SK-MEL-5 (cell line): ENCODE results near the gene CDK10. TPM values are rescaled to one million over a fixed set of nuclear protein-coding genes. Genes with fewer than 3 reads are reported as not detected.

Source experiments
- DNase-seq: peaks from one replicate; pipeline ENCODE4 v3.0.0-alpha.2; 2016; ENCODE audit warnings: low read depth, low spot score
- in situ Hi-C: cut with HindIII; loops from 2 replicates; pipeline ENCODE4 v1.10.0; 2016; ENCODE audit warnings: low sequenced_read_pairs, high pct_unique_total_duplicates, low pct_unique_long_range_greater_than_20kb
- total RNA-seq: library from RNA; depleted of rRNA; stranded (reverse); fragments of >200 nt; shearing (Covaris generic); gene quantifications from 2 replicates; pipeline ENCODE4 v1.2.3, GENCODE V29; 2014

Gene CDK10
- total RNA-seq, 1 experiment from 2014 or later, result 18.1 TPM

DNA sequence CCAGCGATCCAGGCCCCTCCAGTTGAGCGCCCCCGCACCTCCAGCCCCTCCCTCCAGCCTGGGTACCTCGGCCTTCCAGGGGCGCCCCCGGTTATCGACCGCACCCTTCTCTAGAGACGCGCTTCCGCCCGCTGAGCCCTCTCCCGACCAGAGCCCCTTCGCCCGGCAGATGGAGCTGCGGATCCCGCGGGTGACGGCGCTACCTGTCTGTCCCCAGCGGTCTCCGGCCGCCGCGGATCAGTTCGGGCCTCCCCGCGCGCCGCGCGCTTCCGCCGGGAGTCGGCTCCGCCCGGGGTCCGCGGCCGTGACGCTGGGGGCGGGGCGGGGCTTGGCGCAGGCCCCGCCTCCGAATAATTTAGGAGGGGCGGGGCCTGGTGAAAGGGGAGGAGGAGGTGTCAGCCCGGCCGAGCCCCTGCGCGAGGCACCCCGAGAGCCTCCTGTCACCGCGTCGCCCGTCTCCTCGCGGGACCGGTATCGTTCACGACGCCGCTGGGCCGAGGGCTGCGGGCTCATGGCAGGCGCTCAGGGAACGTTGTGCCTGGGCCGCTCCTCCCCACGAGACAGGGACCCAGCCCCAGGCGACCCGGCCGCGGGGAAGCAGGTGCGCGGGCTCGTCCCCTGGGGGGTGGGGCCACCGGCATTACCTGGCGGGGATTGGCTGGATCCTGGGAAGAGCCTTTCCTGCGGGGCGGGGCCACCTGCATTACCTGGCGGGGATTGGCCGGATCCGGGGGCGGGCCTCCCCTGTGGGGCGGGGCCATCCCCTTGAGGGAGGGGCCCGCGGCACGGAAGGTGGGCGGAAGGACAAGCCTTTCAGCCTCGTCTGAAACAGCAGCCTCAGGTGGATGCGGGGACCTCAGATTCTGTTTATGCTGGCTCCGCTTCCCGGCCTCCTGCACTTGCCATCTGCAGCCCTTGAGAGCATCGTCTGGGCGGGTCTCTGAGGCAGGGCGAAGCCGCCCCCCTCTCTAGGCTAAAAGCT, 15.2 kb downstream of the CDK10 start, which contains the start of gene SPATA2L:
SPATA2L (minus strand) TSS at position 281 of the 982 bp plus-strand sequence. CDS start 473 bp downstream, outside the sequence.
- DNase-seq, result peak; percentile 93
- in situ Hi-C loops, result no loop called here

- in situ Hi-C loops, result no loop called here
- no peak for DNase-seq
These were observed 17.8 kb downstream of the CDK10 start for GRCh38 chr16:89704281-89704680.

GRCh38 chr16:89705006-89705405, 18.5 kb downstream of the CDK10 start:
- in situ Hi-C loops, result no loop called here
- DNase-seq, result no peak

- in situ Hi-C loops, result no loop called here
These were observed 20.2 kb downstream of the CDK10 start for GRCh38 chr16:89706518-89707260.

DNA sequence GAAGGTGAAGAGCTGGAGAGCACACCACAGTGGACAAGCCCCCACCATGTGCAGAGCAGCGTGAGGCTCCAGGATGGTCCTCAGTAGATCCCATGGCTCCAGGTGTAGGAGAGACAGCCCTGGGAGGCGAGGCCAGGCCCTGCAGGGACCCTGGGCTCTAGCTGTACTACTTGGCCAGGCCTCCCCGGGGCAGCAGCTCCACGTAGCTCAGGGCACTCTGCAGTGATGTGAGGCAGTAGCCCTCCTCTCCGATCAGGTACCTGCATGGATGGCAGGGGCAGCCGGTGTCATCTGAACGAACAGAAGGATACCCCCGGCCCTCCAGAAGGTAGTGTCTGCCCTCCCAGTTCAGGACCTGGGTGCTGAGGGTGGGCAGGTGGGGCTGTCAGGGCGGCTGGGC, 21.2 kb downstream of the CDK10 start:
- DNase-seq, result no peak
- in situ Hi-C loops, result no loop called here

More at GRCh38 chr16:89706518-89707260, 20.2 kb downstream of the CDK10 start:
- DNase-seq, result no peak

- in situ Hi-C loops, result no loop called here
- DNase-seq, result no peak
These were observed 22.0 kb downstream of the CDK10 start for GRCh38 chr16:89708481-89708931.

DNA sequence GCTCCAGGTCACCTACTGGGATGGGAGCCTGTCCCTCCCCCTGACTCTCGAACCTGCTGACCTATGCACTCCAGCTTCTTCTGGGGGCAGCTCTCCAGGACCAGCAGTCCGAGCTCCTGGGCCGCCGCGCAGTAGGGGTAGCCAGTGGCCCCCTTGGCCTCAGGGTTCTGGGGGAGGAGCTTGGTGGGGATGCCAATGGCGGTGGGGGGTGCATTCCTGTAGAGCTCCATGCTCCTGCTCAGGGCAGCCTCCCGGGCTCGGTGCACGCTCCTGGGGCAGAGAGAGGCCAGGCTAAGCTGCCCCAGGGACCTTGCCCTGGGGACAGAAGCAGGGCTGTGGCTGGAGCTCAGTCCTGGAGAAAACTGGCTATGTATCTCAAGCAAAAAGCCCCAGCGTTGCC, 22.7 kb downstream of the CDK10 start:
- DNase-seq, result no peak
- in situ Hi-C loops, result no loop called here

- in situ Hi-C loops, result no loop called here
- DNase-seq, result no peak
These were observed 23.4 kb downstream of the CDK10 start for GRCh38 chr16:89709716-89710432.

DNA sequence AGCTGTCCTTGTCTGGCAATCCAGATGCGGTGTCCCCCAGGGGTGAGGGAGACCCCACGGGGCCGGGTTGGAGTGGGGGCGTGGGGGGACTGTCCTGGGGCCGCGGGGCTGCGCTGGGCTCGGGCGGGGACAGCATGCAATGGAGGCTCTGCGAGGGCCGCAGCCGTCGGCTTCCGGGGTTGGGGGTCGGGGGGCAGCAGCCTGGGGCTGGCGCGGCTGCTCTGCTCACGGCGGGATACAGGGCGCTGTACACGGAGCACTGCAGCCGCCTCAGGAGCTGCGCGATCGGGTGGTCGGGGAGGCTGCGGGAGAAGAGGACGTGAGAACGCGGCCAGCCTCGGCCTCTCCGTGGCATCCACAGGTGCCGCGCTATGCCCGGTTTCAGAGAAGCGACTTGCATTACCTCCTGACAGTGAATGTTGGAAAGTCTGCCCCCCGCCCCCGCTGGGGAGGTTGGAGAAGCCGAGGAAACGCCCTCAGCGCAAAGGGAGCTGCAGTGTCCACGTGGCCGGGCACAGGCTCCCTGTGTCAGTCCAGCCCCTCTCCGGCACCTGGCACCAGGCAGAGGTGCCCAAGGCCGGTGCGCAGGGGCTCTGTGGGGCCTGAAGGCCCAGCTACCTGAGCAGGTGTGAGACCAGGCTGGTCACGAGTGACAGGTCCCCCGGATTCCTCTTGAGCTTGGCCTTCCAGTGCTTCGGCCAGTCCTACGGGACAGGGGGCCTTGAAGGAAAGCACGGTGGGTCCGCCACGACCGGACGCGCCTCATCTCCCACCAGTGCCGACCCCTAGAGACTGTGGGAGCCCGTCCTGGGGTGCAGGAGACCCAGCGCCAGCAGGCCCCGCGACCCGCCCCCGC, 24.4 kb downstream of the CDK10 start:
- in situ Hi-C loops, result no loop called here

GRCh38 chr16:89711601-89712273, 25.2 kb downstream of the CDK10 start:
- in situ Hi-C loops, result no loop called here
- peak; percentile 61 for DNase-seq

More for the DNA sequence above, 24.4 kb downstream of the CDK10 start:
- DNase-seq, result no peak

GRCh38 chr16:89712274-89712781, 25.8 kb downstream of the CDK10 start:
- in situ Hi-C loops, result no loop called here
- no peak for DNase-seq

GRCh38 chr16:89716493-89716892, 30.0 kb downstream of the CDK10 start:
- in situ Hi-C loops, result no loop called here
- no peak for DNase-seq

DNA sequence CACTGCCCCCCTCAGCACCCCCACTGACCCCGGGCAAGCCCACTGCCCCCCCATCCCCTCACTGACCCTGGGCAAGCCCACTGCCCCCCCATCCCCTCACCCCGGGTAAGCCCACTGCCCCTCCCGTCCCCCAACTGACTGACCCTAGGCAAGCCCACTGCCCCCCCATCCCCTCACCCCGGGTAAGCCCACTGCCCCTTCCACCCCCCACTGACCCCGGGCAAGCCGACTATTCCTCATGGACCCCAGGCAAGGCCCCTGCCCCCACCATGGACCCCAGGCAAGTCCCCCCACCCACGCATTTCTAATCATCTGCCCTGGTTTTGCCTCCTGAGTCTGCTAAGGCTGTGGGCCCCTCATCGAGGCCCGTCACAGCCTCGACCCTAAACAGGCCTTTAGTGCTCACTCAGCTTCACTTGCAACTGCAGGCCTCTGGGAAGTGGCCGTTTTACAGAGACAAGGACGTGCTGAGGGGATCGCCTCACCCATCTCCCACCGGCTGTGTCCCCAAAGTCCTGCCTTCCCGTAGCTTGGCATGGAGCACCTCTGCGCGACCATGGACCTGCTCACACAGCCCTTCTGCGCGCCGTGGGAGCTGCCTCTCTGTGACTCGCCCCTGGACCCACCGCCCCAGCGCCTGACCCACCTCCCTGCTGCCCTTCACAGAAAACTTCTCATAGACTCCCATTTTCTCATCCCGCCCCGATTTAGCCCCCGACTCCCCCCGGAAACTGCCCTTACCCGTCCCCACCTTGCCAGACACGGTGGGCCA, 30.6 kb downstream of the CDK10 start:
- in situ Hi-C loops, result no loop called here
- DNase-seq, result no peak

GRCh38 chr16:89717688-89718505, 31.4 kb downstream of the CDK10 start:
- in situ Hi-C loops, result no loop called here
- DNase-seq, result no peak

DNA sequence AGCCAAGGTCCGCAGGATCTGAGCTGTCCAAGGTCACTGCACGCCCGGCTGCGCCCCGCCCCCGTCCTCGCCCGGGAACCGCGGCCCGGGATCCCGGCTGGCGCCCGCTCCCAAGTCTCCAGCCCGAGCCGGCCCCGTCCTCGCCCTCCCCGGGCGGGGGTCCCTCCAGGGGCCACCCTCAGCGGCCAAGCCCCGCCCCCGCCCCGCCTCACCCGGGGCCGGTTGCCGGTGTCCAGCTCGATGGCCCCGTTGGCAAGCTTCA, 34.0 kb downstream of the CDK10 start:
- in situ Hi-C loops, result no loop called here
- DNase-seq, result no peak
